OCI-M2 (cell line): ENCODE data around the gene RALGPS2.

Experiments
- DNase-seq: peaks from one replicate; lab custom pipeline; 2025; ENCODE audit not compliant: unreplicated experiment; lab: John Stamatoyannopoulos, UW

The RALGPS2 gene

GRCh38 chr1:178916448-178917174 is 191.6 kb downstream of the RALGPS2 start:
- no peak for DNase-seq

GRCh38 chr1:178918308-178918707 is 193.3 kb downstream of the RALGPS2 start:
- DNase-seq, result no peak

DNA sequence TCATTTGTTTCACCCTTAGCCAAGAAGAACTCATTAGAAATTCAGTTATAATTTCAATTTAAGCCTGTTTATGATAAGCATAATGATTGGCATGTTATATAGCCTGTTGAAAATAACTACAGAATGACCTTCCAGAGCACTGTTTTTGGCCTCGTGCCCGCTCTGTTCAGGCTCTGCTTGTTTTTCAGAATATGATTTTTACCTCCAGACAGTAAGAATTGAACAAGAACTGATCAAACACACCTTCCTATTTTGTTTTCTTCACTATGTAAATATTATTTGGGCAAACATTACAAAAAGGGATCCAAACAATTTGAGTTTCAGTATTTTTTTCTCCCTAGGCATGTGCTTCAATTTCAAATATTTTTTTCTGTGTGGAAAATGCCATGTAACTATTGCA is 193.9 kb downstream of the RALGPS2 start:
- DNase-seq, result no peak

DNA sequence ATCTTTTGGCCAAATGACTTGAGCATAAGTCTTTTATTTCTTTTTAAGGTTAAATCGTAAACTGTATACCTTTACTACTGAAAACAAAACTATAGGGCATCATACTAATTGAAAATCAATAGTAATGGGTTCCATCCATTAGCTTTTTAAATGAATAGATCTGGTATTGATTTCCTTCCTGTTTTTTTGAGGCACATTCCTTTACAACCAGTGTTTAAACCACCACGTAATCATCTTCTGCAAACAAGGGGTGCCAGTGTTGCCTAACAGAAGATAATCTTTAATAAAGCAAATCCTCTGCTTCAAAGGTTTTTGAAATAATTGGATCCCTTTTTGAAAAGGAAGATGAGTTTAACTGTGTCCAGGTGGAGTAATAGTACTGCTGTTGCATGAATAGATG is 194.5 kb downstream of the RALGPS2 start:
- DNase-seq, result no peak

DNA sequence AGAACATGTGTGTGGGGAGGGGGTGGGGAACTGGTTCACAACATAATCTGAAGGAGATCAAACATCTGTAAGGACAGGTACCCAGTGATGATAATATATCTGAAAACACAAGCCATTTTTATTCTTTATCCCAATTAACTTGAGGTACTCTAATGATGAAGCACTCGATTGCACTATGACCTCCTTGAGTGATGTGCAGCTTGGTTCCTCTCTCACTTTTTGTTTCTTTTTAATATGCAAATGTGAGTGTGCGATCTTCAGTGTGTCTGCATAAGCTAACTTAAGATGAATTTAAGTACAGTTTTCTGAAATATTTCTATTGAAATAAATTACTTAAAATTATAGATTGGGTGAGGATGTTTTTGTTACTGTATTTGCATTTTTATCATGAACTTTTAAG is 196.5 kb downstream of the RALGPS2 start:
- no peak for DNase-seq

DNA sequence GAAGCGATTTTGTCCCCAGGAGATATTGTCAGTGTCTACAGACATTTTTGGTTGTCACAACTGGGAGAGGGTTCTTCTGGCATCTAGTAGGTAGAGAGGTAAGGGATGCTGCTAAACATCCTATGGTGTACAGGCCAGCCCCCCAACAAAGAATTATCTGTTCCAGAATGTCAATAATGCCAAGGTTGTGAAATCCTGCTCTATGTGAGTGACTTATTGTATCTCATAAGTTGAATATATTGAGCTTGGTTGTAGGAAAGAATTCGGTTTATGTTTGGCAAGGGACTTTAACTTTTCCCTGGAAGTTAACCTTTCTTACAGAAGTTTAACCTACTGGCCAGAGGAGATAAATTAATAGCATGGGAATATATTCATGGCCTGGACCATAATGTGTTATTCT is 198.5 kb downstream of the RALGPS2 start:
- no peak for DNase-seq

DNA sequence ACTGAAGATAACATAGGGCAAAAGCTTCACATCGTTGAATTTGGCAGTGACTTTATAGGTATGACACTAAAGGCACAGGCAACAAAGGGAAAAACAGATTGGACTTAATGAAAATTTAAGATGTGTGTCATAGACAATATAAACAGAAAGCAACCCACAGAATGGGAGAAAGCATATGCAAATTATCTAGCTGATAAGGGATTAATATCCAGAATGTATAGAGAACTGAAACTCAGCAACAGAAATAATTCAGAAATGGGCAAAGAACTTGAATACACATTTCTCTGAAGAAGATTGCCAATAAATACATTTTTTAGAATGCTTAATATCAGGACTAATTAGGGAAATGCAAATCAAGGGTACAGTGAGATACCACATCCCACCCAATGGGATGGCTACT is 201.0 kb downstream of the RALGPS2 start:
- no peak for DNase-seq

DNA sequence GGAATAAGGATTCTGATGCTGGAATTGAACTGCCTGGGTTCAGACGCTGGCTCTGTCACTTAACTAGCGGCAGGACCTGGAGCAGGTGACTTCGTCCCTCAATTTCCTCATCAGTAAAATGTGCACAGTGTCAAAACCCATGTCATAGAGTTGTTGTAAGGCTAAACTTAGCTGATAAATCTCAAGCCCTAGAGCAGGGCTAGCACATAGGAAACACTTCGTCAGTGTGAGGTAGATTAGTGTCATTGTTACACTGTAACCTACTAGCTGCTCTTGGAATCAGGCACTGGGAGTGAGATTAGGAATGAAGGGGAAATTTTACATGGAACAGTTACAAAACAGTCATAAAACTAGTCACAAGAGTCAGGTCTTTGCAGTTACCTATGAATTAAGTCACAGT is 202.0 kb downstream of the RALGPS2 start:
- no peak for DNase-seq

- no peak for DNase-seq
Observed at GRCh38 chr1:178928041-178928440, 203.0 kb downstream of the RALGPS2 start.

- no peak for DNase-seq
Observed at GRCh38 chr1:178928976-178929375, 203.9 kb downstream of the RALGPS2 start.

- DNase-seq, result no peak
Observed at GRCh38 chr1:178931858-178932551, 207.0 kb downstream of the RALGPS2 start.

DNA sequence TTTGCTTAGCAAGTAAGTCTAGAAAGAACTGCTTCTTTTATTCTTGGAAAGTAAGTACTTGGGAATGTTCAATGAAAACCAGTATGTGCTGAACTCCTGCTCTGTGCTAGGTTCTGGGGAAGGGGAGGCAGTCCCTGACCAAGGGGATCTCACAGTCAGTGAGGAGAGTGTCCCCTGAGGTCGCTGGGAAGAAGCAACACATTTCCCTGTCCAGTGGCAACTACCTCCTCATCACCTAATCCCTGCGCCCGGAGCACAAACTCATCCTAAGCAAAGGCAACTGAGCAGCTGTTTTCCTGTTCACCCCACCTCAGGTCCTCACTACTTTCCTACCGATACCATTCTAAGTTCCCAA is 207.5 kb downstream of the RALGPS2 start:
- no peak for DNase-seq

DNA sequence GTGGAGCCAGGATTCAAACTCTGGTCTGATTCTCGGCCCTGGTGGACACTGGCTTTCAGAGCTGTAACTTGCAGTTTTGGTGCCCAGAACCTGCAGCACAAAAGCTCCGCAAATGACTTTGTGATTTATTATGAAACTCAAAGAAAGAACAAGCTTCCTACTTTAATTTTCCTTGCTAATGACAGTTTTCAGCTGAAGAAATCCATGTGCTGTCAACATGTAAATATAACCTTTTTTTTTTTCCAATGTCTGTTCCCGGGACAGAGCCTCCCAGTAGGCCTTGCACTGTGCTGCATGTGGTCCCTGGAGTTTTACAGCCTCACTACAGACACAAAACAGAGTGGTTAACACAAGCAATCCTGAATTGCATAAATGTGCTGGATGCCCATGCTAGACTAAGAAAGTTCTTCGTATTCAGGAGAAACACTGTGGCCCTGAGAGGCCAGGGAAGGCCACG is 208.1 kb downstream of the RALGPS2 start:
- no peak for DNase-seq

- no peak for DNase-seq
Observed at GRCh38 chr1:178933709-178934490, 208.9 kb downstream of the RALGPS2 start.

- DNase-seq, result no peak
Observed at GRCh38 chr1:178934546-178934945, 209.5 kb downstream of the RALGPS2 start.

DNA sequence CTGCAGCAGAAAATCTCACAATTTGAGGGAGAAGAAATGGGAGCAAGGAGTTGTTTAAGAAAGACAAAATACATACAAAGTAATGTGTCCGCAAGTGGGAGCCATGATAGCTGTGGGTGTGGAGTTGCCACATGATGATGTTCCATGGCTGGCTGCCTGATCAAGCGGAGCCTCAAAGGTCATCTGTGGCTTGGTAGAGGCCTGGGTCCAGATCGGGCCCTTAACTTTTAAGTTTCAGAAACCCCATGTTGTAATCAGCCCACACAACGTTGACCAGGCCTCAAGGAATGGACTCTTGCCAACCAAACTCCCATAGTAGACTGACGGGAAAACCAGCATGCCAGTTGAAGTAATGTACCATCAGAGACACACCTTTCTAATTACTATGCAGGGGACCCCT is 210.6 kb downstream of the RALGPS2 start:
- no peak for DNase-seq

DNA sequence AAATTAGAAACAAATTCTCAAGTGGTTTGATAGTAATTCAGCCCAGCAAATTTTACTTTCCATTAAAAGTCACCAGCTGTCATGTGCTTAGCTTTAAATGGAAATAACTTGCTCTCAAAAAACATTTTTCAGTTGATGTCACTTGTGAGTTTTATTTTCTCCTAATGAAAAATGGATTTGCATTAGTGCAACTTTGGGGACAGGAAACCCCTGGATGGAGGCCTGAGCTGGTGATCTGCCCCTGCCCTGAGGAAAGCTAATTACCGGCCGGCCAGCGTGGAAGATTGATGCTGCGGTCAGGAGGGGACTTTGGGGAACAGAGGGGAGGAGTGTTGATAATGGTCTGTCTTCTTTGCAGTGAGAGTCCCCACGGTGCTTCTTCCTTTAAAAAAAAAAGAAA is 212.7 kb downstream of the RALGPS2 start:
- DNase-seq, result no peak

- no peak for DNase-seq
Observed at GRCh38 chr1:178938101-178938958, 213.3 kb downstream of the RALGPS2 start.

- no peak for DNase-seq
Observed at GRCh38 chr1:178938959-178939317, 213.9 kb downstream of the RALGPS2 start.

DNA sequence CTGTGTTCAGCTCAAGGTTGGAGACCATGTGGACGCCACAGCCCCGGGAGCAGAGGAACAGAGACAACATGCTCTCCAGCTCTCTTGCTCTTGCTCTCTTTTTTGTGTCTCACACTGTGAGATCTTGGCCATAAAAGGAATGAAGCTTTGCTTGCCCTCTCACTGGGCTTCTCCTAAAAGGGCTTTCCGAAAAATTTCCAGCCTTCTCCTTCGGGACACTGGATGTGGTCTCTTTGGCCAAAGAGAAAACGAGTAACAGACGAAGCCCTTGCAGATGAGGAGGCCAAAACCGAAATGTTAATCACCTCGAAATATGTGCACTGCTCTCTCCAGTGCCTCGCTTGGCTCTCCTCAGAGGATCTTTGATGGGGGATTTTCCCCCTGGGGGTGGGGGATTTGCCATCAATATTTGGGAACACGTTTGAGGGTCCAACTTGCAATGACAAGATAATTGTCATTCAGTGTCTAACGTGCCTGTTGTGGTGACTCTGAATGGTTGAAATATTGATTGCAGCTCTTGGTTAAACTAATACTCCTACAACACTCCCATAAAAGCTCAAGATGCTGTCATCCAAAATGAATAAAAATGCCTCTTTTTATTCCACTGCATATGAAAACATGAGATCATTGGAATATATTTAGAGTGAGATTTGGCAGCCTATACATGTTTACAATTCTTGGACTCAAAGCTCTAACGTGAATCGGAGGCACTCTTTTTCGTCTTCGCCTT is 214.5 kb downstream of the RALGPS2 start:
- DNase-seq, result no peak
